Calu3 (cell line): ENCODE results near the gene YIPF1. TPM values are rescaled to one million over a fixed set of nuclear protein-coding genes. Genes with fewer than 3 reads are reported as not detected.
A peak's percentile ranks its signal among the peaks of the same experiment; 100 is the strongest.
"Not testable (repeated sequence)": the region's sequence is repeated elsewhere in the genome, so short reads cannot be mapped to it uniquely, and the experiment has no call there.

Source experiments
- BruUV-seq: library from RNA; stranded (reverse); fragments of 400-500 nt; replicated peaks from 2 replicates; lab custom pipeline; 2021; lab: Mats Ljungman, UMichigan
- CTCF ChIA-PET: fragments of 300-600 bp; sonication (Branson Sonifier 250); formaldehyde crosslinking; loops from one replicate; lab custom pipeline; 2022; ENCODE audit warnings: antibody characterized with exemption; lab: Charles Lee
- DNase-seq: peaks from one replicate; pipeline ENCODE4 v3.0.0; 2022
- H3K27ac Mint-ChIP-seq: one replicate; pipeline ENCODE4 v1.8.0; 2022; ENCODE audit warnings: mixed read lengths; ENCODE audit not compliant: unreplicated experiment
- H3K27me3 Mint-ChIP-seq: one replicate; pipeline ENCODE4 v1.8.0; 2022; ENCODE audit warnings: mixed read lengths; ENCODE audit not compliant: unreplicated experiment
- H3K36me3 Mint-ChIP-seq: one replicate; pipeline ENCODE4 v1.8.0; 2022; ENCODE audit warnings: mild to moderate bottlenecking, moderate library complexity, mixed read lengths; ENCODE audit not compliant: insufficient read depth, unreplicated experiment
- H3K4me1 Mint-ChIP-seq: one replicate; pipeline ENCODE4 v1.8.0; 2022; ENCODE audit warnings: mild to moderate bottlenecking, low read depth, mixed read lengths; ENCODE audit not compliant: unreplicated experiment
- H3K4me3 Mint-ChIP-seq: one replicate; pipeline ENCODE4 v1.8.0; 2022; ENCODE audit warnings: mild to moderate bottlenecking, low read depth, moderate library complexity, mixed read lengths; ENCODE audit not compliant: unreplicated experiment
- H3K9me3 Mint-ChIP-seq: one replicate; pipeline ENCODE4 v1.8.0; 2022; ENCODE audit warnings: low read depth, mixed read lengths; ENCODE audit not compliant: unreplicated experiment
- intact Hi-C: fragments of 100-400 bp; cut with micrococcal nuclease; formaldehyde crosslinking; loops from one replicate; pipeline ENCODE4 v1.10.0; 2022; ENCODE audit not compliant: unreplicated experiment
- total RNA-seq: library from RNA; stranded (reverse); gene quantifications from 2 replicates; pipeline ENCODE4 v1.2.3, GENCODE V29; 2022
- TF ChIP-seq, protein P1 (sequence below): fragments of 200-600 bp; IDR thresholded peaks from one replicate; pipeline ENCODE4 v1.8.0; 2022; ENCODE audit warnings: antibody characterized with exemption; ENCODE audit not compliant: unreplicated experiment

The YIPF1 gene
- total RNA-seq, 1 experiment from 2014 or later = 18.2 TPM

GRCh38 chr1:53822931-53823330, 66.7 kb downstream of the YIPF1 start:
- CTCF ChIA-PET = no interaction called here
- Mint-ChIP-seq H3K27ac (no peak overlapping the region), H3K9me3 (no peaks in the 10 kb centered on the region), H3K4me1 (no peaks in the 10 kb centered on the region), H3K36me3 (peaks cover 33% of the 10 kb centered on the region), H3K27me3 (no peaks in the 10 kb centered on the region), H3K4me3 (no peak overlapping the region)
- TF ChIP-seq, protein P1, sequence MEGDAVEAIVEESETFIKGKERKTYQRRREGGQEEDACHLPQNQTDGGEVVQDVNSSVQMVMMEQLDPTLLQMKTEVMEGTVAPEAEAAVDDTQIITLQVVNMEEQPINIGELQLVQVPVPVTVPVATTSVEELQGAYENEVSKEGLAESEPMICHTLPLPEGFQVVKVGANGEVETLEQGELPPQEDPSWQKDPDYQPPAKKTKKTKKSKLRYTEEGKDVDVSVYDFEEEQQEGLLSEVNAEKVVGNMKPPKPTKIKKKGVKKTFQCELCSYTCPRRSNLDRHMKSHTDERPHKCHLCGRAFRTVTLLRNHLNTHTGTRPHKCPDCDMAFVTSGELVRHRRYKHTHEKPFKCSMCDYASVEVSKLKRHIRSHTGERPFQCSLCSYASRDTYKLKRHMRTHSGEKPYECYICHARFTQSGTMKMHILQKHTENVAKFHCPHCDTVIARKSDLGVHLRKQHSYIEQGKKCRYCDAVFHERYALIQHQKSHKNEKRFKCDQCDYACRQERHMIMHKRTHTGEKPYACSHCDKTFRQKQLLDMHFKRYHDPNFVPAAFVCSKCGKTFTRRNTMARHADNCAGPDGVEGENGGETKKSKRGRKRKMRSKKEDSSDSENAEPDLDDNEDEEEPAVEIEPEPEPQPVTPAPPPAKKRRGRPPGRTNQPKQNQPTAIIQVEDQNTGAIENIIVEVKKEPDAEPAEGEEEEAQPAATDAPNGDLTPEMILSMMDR = no peak
- no TSS peak for BruUV-seq
- intact Hi-C loops = no loop called here
- peak; percentile 4 for DNase-seq

DNA sequence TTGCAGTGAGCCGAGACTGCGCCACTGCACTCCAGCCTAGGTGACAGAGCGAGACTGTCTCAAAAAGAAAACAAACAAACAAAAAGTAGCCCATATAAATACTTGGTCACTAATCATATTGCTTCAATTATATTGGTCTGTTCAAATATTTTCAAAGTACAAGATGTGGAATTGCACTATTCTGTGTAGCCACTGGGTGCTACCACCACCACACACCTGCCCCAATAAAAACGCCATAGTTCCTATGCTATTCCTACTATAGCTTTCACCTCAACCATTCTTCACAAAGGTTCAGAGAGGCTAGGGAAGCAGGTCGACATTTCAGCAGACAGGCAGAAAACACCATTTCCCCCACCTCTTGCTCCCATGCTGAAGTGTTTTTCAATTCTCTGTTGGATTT, 68.2 kb downstream of the YIPF1 start:
- intact Hi-C loops = no loop called here
- H3K9me3 Mint-ChIP-seq = no peaks in the 10 kb centered on the region
- H3K27me3 Mint-ChIP-seq = no peaks in the 10 kb centered on the region
- TF ChIP-seq, protein P1 = no peak
- no peak for DNase-seq
- H3K4me1 Mint-ChIP-seq = no peaks in the 10 kb centered on the region
- CTCF ChIA-PET = no interaction called here
- no peak overlapping the region for H3K4me3 Mint-ChIP-seq
- H3K27ac Mint-ChIP-seq = no peak overlapping the region
- H3K36me3 Mint-ChIP-seq = peaks cover 42% of the 10 kb centered on the region
- no TSS peak for BruUV-seq

GRCh38 chr1:53819387-53819786, 70.2 kb downstream of the YIPF1 start:
- BruUV-seq = no TSS peak
- Mint-ChIP-seq H3K4me3 (no peak overlapping the region), H3K27me3 (no peaks in the 10 kb centered on the region), H3K27ac (no peak overlapping the region), H3K4me1 (peaks cover 4% of the 10 kb centered on the region), H3K36me3 (peaks cover 45% of the 10 kb centered on the region), H3K9me3 (no peaks in the 10 kb centered on the region)
- intact Hi-C loops = no loop called here
- TF ChIP-seq, protein P1 = no peak
- CTCF ChIA-PET = no interaction called here
- DNase-seq = no peak

GRCh38 chr1:53816584-53816983, 73.0 kb downstream of the YIPF1 start:
- H3K4me3 Mint-ChIP-seq, intact Hi-C loops, BruUV-seq, H3K27ac Mint-ChIP-seq, H3K9me3 Mint-ChIP-seq, CTCF ChIA-PET, DNase-seq, H3K27me3 Mint-ChIP-seq: not testable (repeated sequence)
- Mint-ChIP-seq H3K4me1 (peaks cover 16% of the 10 kb centered on the region), H3K36me3 (peaks cover 49% of the 10 kb centered on the region)

DNA sequence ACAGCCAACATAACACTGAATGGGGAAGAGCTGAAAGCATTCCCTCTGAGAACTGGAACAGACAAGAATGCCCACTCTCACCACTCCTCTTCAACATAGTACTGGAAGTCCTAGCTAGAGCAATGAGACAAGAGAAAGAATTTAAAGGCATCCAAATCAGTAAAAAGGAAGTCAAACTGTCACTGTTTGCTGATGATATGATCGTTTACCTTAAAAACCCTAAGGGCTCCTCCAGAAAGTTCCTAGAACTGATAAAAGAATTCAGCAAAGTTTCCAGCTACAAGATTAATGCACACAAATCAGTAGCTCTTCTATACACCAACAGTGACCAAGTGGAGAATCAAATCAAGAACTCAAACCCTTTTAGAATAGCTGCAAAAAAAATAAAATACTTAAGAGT, 74.1 kb downstream of the YIPF1 start:
- peaks cover 26% of the 10 kb centered on the region for H3K4me1 Mint-ChIP-seq
- peaks cover 49% of the 10 kb centered on the region for H3K36me3 Mint-ChIP-seq

More for the DNA sequence above, 74.1 kb downstream of the YIPF1 start:
- DNase-seq, CTCF ChIA-PET, H3K27me3 Mint-ChIP-seq, H3K27ac Mint-ChIP-seq, intact Hi-C loops, H3K4me3 Mint-ChIP-seq, BruUV-seq, H3K9me3 Mint-ChIP-seq: not testable (repeated sequence)
